ENCODE measurements around the gene FRMD4B.
A peak's percentile ranks its signal among the peaks of the same experiment; 100 is the strongest.

Gene FRMD4B

GRCh38 chr3:69121513-69121912, 264.4 kb downstream of the FRMD4B start:
- Histone ChIP-seq H3K9me3 (ENCODE audit: low read length) (no peaks in the 10 kb centered on the region), H3K79me2 (ENCODE audit: insufficient read depth, low read length) (no peaks in the 10 kb centered on the region), H3K4me1 (ENCODE audit: insufficient read depth, low read length, severe bottlenecking) (no peaks in the 10 kb centered on the region), H3K4me3 (ENCODE audit: low read depth, low read length, poor library complexity, severe bottlenecking) (no peak overlapping the region), H3K27ac (ENCODE audit: low read depth, low read length, poor library complexity, severe bottlenecking) (no peak overlapping the region), H3K9me2 (ENCODE audit: low read depth, low read length) (no peaks in the 10 kb centered on the region), H3F3A (ENCODE audit: insufficient read depth, low read length) (no peaks in the 10 kb centered on the region), H4K20me1 (ENCODE audit: insufficient read depth, low read length) (no peaks in the 10 kb centered on the region), H3K4me2 (ENCODE audit: low read length) (no peak overlapping the region), H3K36me3 (ENCODE audit: insufficient read depth, low read length) (no peaks in the 10 kb centered on the region), H2AFZ (ENCODE audit: low read length) (no peak overlapping the region), H3K27me3 (ENCODE audit: insufficient read depth, low read length) (no peaks in the 10 kb centered on the region), H3K9ac (ENCODE audit: low read length) (no peak overlapping the region)
- TF ChIP-seq EZH2 (IDR thresholded peaks at IDR 0.05; ENCODE audit: borderline replicate concordance, low read length) (no peak), CTCF (IDR thresholded peaks at IDR 0.05; ENCODE audit: low read length) (no peak)

- no peaks in the 10 kb centered on the region for H3K27me3 ChIP-seq (ENCODE audit: insufficient read depth, low read length)
- no peak overlapping the region for H3K4me2 ChIP-seq (ENCODE audit: low read length)
- H3F3A ChIP-seq (ENCODE audit: insufficient read depth, low read length), result no peaks in the 10 kb centered on the region
- H3K27ac ChIP-seq (ENCODE audit: low read depth, low read length, poor library complexity, severe bottlenecking), result no peak overlapping the region
- H3K79me2 ChIP-seq (ENCODE audit: insufficient read depth, low read length), result no peaks in the 10 kb centered on the region
- no peak overlapping the region for H2AFZ ChIP-seq (ENCODE audit: low read length)
- H3K9me3 ChIP-seq (ENCODE audit: low read length), result no peaks in the 10 kb centered on the region
- H3K9me2 ChIP-seq (ENCODE audit: low read depth, low read length), result no peaks in the 10 kb centered on the region
- H3K36me3 ChIP-seq (ENCODE audit: insufficient read depth, low read length), result no peaks in the 10 kb centered on the region
- peak; percentile 86 for TF ChIP-seq CTCF (IDR thresholded peaks at IDR 0.05; ENCODE audit: low read length)
- no peak for TF ChIP-seq EZH2 (IDR thresholded peaks at IDR 0.05; ENCODE audit: borderline replicate concordance, low read length)
- no peaks in the 10 kb centered on the region for H3K4me1 ChIP-seq (ENCODE audit: insufficient read depth, low read length, severe bottlenecking)
- H4K20me1 ChIP-seq (ENCODE audit: insufficient read depth, low read length), result no peaks in the 10 kb centered on the region
- H3K9ac ChIP-seq (ENCODE audit: low read length), result no peak overlapping the region
- no peak overlapping the region for H3K4me3 ChIP-seq (ENCODE audit: low read depth, low read length, poor library complexity, severe bottlenecking)
Measured at GRCh38 chr3:69120879-69121464, 264.9 kb downstream of the FRMD4B start.

All from OCI-LY1 (cell line).